NCI-H1436 (cell line): ENCODE data around the gene HOXC10.
A peak's percentile ranks its signal among the peaks of the same experiment; 100 is the strongest.

Experiments
- DNase-seq: peaks from one replicate; lab custom pipeline; 2025; lab: John Stamatoyannopoulos, UW

HOXC10 gene

DNA sequence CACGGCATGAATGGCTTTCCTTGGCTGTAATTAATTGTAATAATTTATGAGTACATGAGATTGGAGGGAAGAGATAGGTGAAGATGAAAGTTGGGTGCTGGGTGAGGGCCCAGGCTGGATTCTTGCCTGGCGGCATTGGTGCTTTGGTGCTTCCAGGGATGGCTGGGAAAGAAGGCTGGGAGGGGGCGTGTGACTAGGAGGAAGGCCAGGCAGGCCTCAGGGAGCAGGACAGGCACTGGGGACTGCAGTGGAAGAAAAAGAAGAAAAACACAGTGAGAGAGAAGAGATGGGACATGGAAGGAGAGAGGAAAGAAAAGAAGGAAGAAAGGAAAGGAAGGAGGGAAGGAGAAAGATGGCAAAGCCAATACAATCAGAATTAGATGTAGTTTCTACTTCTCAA is 18.7 kb downstream of the HOXC10 start:
- no peak for DNase-seq

DNA sequence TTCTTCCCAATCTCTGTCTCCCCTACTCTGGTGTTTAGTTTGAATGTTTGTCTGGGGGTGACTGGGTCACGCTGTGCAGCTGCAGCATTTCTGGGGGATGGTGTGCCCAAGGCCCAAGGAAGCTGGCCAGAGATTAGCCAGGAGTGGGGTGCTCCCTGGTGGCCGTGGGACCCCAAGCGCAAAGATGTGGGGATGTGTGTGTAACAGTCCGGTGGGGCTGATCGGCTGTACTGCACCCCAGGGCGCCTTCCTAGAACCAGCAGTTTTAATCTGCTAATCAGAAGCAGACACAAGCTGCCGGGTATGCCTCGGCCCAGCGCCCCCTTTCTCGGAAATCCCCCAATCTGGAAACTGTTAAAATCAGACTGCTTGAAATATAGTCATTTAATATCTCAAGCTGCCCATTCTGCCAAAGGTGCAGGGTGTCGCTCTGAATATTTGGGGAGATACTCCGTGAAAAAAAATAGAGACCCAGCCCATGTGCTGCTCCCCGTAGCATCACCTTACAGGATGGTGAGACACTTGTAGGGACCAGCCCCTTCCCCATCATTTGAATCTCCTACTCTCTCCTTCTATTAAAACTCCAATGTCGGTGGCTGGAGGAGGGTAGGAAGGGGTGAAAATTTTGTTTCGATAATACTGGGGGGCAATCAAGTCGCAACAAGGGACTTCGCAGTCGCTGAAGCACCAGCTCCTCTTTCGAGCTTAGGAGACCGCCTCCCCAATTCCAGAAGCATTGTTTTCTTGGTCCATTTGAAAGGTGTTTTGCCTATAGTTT is 19.3 kb downstream of the HOXC10 start:
- no peak for DNase-seq

DNA sequence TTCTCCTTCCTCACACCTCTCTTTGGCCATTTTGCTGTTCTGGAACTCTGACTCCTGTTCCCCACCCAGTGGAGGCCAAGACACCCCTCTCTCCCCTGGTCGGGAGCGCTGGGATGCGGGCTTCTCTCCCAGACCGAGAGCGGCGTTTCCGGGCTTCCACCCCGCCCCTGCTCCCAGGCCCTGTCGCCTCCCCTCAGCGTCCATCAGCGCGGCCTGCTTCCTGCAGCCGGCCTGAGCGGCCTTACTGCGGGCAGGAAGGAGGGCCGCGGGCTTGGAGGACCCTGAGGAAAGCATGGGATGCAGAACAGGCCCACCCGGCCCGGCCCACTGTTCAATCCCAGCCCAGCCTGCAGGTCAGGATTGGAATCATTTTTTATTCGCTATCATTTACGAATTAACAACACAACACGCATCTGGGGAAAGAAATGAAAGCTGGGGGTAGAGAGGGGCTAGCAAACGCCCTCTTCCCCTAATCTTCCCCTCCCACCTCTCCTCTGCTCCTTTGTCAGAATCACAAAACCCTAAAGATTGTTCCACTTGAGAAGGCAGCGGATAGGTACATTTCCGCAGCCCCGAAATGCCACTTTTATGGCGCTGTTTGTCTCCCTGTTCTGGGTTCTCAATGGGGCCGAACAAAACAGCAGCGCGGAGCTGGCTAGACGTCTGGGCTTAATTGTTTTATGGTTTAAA is 20.0 kb downstream of the HOXC10 start:
- no peak for DNase-seq

DNA sequence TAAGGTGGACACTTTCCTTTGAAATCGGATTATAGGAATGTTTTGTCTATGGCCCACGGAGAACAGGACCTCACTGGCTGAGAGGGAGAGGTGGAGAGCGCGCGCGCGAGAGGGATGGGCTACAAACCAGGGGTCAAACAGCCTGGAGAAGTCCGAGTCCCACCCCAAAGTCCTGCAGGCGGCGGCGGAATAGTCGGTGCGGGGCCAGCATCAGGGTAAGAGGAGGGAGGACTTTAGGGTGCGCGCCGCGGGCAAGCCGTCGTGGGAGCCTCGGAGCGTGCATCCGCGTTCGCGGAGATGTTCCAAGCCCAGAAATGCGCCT is 20.5 kb downstream of the HOXC10 start:
- no peak for DNase-seq

DNA sequence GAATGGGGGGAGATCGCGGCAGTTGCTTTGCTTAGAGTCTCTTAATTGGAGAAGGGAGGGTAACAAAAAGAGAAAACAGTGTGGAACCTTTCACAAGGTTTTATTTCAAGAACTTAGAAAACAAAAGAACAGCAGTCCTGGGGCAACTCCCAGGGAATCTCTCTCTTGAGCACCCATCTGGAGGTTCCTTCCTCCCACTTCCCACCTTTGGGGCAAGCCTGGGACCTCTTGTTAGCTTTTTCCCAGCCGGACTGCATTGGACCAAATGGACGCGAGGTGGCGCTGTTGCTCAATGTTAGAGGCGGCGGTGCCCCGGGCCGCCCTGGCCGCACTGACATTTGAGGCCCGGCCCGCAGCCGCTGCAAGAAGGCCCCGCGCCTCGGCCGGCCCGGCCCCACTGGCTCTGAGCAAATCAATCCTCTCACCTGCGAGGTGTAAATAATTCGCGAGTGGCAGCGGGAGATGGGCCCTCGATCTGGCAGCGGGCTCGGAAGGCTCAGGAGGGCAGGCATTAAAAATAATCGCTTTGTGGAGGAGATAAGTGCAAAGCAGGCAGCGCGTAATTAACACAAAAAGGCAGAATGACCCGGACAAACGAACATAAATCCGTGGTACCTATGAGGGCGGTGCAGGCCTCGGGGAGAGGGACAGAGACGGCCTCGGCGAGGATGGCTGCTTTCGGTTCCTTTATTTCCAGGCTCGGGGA is 21.1 kb downstream of the HOXC10 start:
- DNase-seq = peak; percentile 64

DNA sequence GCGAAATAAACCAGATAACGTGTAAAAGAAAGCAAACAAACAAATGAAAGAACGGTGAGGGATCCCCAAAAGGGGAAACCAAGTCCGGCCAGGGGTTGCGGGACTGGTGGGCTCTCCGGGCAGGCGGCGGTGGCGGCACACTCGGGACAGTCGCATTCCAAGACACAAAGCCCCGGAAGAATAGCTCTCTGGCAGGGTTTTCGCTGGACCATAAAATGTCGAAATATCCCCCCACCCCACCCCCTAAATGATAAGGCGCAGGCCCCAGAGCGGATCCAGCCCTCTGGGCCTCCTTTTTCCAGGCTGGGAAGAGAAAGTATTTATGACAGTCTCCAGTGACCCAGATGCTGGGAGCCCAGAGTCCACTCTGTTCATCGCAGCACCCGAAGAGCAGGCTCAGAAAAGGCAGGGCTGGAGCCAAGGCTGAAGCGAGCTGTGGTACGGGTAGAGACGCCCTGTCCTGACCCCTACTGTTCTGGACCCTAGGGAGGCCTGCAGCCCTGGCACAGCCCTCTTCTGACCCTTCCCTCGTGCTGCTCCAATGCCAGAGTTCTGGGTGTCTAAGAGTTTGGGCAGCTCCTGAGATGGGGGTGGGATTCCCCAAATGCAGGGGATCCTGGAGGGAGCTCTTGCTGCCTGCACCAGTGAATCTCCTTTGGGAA is 21.7 kb downstream of the HOXC10 start:
- DNase-seq = no peak

DNA sequence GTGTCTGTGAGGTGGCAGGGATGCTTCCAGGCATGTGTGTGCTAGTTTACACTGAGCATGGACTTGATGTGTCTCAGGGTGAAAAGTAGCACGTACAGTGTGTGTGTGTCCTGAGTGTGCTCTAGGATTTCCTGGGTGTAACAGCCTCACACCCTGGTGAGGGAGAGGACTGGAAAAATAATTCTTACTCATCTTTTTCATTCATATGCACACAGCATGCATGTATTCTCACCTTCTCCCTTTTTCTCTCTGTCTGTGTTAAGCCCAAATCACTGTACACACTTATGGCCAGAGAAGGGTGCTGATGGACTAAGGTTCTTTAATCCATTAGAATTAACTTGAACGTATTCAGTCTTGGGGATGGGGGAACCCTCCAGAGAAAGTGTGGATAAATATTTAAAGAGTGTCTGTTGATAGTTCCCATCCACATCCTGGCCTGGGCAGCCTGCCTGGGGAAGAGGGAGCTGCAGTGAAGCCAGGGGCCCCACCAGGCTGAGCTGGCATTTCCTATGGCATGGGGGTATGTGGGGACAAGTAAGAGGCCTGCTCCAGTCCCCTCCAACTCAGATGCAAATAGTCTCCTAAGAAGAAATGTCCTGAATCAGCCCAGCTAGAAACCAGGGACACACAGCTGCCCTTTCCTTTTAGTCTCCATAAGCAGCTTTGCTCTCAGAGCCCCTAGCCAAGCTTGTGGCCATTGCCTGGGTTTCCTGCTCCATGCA is 22.8 kb downstream of the HOXC10 start:
- no peak for DNase-seq

DNA sequence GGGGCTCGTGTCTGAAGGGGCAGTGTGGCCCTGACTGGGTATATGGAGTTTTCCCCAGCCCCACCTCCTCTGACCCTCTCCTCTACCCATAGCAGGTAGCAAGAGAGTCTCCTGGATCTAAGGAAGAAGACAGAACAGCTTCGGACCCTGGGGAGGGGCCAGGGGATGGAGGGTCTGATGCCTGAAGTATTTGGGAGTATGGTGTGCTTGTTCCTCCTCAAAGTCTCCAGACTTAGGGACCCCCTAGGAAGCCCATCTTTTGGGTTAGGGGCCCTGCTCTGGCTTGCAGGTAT is 23.3 kb downstream of the HOXC10 start:
- no peak for DNase-seq

DNA sequence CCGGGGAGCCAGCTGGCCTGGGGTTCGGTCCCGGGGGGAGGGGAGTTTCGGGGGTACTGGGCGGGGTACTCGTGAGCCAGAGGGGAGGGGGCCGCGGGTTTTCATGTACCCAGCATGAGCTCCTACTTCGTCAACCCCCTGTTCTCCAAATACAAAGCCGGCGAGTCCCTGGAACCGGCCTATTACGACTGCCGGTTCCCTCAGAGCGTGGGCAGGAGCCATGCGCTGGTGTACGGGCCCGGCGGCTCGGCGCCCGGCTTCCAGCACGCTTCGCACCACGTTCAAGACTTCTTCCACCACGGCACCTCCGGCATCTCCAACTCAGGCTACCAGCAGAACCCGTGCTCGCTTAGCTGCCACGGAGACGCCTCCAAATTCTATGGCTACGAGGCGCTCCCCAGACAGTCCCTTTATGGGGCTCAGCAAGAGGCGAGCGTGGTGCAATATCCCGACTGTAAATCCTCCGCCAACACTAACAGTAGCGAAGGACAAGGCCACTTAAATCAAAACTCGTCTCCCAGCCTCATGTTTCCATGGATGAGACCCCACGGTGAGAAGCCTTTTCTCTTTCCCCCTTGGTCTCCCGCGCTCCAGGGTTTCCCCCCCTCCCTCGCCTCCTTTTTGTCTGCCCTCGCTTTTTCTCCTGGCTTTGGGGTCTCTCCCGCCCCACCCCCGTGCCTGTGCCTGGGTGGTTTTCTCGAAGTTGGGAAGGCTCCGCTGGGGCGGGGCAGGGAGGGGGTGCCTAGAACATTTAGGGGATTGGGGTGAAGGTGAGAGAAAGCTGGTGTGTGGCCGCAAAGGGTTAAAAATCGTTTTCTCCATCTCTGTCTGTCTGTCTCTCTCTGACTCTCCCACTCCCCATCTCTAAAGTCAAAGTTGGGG is 24.5 kb downstream of the HOXC10 start:
- no peak for DNase-seq

DNA sequence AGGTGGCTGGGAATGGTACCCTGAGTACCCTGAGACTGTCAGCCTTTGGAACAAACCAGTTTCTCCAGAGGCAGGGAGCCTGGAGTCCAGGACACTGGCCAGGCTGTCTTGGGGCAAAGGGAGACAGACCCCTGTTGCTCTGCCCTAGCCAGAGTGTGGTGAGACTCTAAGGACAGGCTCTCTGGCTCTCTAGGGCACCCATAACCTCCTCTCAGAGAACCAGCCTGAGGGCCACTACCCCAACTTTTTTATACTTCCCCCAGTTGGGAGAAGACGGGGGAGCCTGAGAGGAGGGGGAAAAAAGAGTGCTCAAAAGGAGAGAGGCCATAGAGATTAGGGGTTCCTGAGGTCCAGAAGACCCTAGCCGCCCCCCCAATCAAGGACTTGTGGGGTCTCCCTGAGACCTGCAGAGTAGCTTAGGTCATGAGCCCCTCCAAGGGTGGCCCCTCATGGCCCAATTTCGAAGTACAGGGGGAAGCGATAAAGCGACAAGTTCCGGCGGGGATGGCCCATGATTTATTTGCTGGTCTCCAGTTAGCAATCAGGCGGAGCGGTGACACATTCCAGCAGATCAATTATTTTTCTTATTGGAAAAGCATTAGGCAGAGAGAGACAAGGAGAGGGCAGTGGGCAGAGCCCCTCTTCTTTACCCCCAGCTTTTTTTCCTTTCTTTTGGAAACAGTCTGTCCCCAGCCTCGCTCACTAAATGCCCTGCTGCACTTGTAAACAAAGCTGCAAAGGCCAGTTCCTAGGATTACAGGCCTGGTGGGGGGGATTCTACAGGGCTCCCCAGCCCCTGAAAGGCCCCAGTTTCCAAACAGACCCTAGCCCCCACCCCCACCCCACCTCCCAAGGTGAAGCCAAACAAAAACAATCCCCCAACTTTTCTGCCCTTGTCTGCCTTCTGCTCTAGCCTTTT is 25.4 kb downstream of the HOXC10 start:
- no peak for DNase-seq

DNA sequence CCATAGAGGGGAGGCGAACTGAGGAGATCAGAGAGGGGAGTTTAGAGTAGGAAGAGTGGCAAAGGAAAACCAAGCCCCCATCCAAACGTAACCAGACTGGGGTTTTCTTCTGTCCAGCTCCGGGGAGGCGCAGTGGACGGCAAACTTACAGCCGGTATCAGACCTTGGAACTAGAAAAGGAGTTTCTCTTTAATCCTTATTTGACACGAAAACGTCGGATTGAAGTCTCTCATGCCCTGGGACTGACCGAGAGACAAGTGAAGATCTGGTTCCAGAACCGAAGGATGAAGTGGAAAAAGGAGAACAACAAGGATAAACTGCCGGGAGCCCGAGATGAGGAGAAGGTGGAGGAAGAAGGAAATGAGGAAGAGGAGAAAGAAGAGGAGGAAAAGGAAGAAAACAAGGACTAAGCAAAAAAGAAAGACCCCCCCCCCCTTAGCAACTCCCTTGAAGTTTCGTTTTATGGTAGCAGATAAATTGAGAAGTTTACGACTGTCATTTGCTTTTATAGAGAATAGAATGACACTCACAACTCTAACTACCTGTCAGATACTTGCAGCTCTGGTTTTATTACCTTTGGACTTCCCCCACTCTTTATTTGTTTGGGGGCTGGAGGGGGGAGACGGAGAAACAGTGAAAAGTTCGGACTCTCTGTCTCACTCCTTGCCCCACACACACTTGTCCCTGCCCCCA is 26.2 kb downstream of the HOXC10 start:
- DNase-seq = no peak

DNA sequence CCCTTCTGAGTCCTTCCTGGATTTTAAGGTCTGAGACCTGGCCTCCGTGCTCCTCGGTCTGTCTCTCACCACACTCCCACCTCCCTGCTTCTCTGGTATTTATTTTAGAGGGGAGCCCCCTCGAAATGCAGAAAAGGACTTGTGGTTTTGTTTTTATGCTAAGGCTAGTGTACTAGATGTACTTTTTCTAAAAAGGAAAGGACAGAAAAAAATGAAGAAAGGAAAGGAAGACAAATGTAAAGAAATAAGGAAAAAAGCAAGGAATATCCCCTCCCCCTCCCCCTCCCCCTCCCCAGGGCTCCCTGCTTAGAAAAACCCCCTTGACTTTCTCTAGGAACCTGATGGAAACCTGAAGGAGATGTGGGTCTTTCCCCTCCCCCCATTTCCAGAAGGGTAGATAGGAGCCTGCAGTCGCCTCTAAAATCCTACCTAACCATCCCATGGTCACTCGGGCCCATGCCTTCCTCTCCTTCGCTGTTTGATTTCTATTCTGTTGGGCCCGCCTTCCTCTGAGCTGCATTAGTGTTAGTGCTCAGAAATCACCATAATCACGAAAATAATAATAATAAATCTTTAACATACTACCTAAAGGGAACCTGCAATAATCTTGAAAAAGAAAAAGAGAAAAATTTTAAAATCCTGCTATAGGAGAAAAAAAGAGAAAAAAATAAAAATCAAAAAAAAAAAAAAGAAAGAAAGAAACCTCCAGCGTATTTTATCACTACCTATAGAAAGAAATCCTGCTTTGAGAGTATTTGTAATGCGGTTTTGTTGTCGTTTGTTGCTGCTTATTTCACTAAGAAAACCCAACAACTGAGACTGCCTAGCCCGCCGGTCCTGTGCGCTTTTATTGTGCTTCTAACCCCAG is 27.0 kb downstream of the HOXC10 start:
- no peak for DNase-seq

DNA sequence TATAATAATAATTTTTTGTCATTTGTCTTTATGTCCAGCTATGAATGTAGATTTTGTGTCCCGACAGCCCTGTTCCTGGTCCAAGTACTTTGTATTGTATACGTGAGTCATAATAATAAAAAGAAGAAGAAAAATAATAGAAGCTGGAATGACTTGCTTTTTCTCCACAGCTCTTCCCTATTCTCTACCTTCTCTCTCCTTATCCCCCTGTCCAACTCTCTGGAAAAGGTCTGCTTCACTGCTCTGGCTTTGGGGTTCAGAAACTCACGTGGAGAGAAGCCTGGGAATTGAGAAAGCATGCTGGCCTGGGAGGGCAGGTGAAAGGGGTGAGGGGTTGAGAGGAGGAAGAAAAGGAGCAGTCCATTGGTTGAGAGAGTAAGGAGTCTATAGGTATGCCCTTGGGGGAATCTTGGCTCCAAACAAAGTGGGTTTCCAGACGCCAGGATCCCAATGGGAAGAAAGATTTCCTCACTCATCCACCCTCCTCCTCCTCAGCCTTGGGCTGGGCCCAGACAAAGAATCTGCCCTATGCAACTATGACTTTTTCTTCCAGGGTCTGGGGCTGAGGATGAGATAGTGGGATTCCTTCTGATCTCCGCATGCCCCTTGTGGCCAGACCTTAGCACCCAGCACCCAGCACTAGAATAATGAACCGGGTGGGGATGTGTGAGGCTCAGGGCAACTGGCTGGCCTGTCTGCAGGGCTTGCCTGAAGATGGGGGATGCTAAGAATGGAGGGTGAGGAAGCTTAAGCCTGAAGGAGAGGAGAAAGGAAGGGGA is 27.9 kb downstream of the HOXC10 start:
- DNase-seq = no peak

DNA sequence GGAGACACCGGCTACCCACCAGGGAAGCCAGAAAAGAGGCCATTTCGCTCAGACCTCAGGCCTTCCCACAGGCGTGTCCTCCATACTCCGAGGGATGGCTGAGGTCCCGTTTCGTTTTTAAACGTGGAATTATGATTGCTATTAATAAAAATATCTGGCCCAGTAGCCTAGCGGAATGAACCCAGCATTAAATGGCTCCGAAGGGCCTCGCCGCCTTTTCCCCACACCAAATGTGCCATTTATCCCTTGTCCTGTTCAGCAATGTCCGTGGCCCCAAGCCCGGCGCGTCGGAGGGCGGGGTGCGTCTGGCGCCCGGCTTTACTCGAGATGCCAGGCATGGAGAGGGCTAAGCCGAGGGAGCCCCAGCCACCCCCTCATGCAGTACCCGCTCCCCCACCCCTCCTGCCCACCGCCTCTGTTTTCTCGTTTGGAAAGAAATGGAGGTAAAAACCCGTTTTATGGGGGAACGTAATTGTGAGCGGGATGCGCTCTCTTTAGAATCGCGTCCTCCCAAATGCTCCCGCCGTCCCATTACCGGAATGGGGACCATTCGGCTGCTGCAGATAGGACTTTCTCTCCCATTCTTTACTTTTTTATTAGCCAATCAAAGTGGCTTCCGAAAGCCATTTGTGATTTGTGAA is 29.6 kb downstream of the HOXC10 start:
- DNase-seq = no peak

DNA sequence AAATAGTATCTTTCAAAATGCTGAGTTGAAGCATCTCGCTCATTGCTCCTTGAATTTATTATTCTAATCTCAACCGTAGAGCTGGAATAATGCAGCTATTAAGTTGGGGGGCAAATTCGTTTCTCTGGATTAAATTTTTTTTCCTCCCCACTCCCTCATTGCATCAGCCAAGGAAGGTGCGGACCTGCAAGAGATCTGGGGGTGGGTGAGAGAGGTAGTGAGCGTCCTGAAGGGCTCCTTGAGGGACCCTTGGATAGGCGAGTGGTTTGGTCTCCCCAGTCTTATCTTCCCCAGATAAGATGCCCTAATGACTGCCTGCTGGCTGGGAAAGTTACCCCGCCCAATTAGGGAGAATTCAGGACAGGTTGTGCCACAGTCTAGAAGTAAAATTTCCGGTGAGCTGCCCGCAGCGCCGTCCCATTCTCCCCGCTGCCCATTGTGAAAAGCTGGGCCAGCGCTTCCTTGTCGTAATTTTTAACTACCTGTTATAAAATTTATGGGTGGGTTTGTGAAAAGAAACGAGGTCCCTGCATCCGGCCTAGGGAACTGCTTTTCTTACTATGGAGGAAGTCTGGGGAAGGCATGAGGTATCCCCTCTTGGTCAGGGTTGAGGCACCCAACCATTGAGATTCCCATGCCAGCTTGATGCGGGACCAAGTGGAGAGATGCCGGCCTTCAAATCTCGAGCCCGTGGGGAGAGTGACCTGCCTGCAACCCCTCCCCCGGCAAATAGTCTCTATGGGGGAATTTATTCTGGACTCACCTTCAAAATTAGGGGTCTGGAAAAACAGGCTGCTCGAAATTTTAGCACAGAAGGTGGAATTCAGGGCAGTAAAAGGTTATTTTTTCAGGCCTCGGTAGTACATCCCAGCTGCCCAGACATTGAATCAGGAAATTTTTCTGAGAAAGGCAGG is 30.3 kb downstream of the HOXC10 start:
- no peak for DNase-seq

DNA sequence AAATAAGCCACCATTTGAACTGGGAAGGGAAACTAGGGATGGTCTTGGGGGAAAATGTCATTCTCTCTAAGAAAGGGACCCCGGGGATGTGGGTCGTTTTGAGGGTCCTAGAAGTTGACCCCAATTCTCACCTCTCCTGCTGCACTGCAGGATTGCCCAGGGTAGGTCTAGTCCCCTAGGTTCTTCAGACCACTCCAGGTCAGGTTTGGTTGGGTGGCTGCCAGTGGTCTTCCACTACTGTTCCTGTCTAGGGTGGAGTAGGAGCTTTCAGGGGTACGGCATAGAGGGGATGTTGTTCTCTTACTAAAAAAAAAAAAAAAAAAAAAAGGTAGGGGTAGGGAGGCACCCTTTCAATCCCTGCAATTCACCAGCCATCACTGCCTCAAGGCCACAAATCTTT is 31.1 kb downstream of the HOXC10 start:
- no peak for DNase-seq
